GM18951 (cell line): ENCODE measurements around the gene MAP3K19.
"Not testable (repeated sequence)": the region's sequence is repeated elsewhere in the genome, so short reads cannot be mapped to it uniquely, and the experiment has no call there.

Experiments
- POLR2A ChIP-seq: IDR thresholded peaks from 4 replicates; pipeline ENCODE4 v1.6.1; 2011; ENCODE audit warnings: mild to moderate bottlenecking; ENCODE audit not compliant: insufficient read length, insufficient read depth; ENCODE audit errors: extremely low read depth
- in situ Hi-C: fragments of 300-500 bp; cut with MboI; formaldehyde crosslinking; loops from one replicate; pipeline ENCODE4 v1.12.0; 2022; ENCODE audit warnings: low sequenced_read_pairs, mixed read lengths, inconsistent platforms; ENCODE audit not compliant: unreplicated experiment

The MAP3K19 gene

DNA sequence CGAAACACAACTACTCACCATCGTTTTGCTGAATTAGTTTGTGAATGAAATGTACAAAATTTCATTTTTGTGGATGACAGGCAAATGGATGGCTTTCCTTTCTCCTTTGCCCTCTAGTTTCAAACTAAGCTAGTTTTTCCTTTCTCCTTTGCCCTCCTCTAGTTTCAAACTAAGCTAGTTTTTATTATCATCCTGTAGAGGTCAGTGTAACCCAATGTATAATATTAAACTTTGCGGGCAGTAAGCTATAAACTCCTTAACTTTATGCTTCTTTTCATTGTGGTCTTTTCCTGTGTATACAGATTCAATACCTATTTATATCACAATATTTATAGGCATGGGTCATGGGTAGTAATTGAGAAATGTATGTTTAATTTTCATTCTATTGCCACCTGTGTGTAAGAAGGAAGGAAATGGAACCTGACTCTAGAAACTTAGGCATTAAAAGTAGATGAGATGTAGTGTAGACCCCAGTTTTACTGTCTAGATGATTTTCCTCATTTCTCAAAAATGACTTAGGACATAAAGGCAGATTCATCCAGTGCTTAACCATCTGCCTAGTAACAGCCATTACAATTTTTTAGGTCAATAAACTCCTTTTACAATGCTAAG, 58.1 kb downstream of the MAP3K19 start:
- in situ Hi-C loops = loop anchor here (25.0 kb wide), 1 partner anchor 1398 kb away; no protein-coding TSS in a partner anchor
- no peak for TF ChIP-seq POLR2A

GRCh38 chr2:134985061-134985460, 62.2 kb downstream of the MAP3K19 start:
- in situ Hi-C loops = loop anchor here (25.0 kb wide), 1 partner anchor 1402 kb away; no protein-coding TSS in a partner anchor
- TF ChIP-seq POLR2A = no peak

- in situ Hi-C loops = loop anchor here (25.0 kb wide), 1 partner anchor 1405 kb away; no protein-coding TSS in a partner anchor
Observed at GRCh38 chr2:134982603-134983002, 64.6 kb downstream of the MAP3K19 start.

DNA sequence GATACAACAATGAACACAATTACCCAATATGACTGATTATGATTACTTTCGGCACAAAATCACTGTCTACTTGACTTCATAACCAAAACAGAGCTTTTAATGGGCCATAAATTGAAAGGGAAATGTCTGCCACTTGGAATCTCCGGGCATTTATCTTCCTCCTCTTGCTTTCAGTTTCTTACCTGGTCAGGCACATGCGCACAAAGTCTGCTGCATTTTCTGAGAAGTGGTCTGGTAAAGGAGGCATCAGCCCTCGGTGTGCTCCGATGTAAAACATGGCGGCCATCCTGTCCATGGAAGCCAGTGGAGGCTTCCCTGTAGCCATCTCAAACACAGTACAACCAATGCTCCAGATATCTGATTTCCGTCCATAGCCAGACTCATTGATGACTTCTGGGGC, 66.6 kb downstream of the MAP3K19 start:
- in situ Hi-C loops = loop anchor here (25.0 kb wide), 1 partner anchor 1407 kb away; no protein-coding TSS in a partner anchor
- TF ChIP-seq POLR2A = no peak

More at GRCh38 chr2:134982603-134983002, 64.6 kb downstream of the MAP3K19 start:
- TF ChIP-seq POLR2A = no peak

- TF ChIP-seq POLR2A = no peak
- in situ Hi-C loops = loop anchor here (25.0 kb wide), 1 partner anchor 1408 kb away; no protein-coding TSS in a partner anchor
Observed at GRCh38 chr2:134979221-134979620, 68.0 kb downstream of the MAP3K19 start.

GRCh38 chr2:134977104-134977503, 70.1 kb downstream of the MAP3K19 start:
- in situ Hi-C loops = loop anchor here (25.0 kb wide), 1 partner anchor 1410 kb away; no protein-coding TSS in a partner anchor

- in situ Hi-C loops = loop anchor here (25.0 kb wide), 1 partner anchor 1411 kb away; no protein-coding TSS in a partner anchor
- TF ChIP-seq POLR2A = no peak
Observed at GRCh38 chr2:134976074-134976702, 71.1 kb downstream of the MAP3K19 start.

DNA sequence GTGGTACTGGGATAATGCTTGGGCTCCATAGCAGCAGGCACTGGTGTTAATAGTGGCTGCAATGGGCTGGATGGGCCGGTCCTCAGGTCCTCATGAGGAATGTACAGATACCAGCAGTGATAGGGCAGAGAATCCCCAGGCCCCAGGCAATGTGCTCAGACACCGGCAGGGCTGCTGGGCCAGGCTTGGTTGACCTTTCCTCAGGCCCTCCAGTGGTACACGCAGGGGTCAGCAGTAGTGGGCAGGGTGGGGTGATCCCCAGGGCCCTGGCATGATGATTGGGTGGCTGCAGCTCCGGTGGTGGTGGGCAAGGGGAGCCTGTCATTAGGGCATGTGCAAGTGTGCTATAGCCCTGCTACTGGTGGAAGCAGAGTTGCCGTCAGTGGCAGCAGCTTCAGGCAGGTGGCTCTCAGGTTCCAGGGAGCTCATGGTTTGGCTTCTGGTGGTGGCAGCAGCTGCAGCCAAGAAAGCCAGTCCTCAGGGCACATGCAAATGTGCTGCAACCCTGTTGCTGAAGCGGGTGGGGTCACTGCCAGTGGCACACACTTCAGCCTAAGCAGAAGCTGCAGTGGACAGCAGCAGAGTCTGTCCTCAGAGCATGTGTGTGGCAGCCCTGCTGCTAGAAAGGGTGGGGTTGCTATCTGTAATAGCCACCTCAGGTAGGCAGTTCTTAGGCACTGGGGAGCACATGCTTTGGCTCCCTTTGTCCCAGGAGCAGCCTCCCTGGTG, 71.8 kb downstream of the MAP3K19 start:
- no peak for TF ChIP-seq POLR2A
- in situ Hi-C loops = loop anchor here (25.0 kb wide), 1 partner anchor 1412 kb away; no protein-coding TSS in a partner anchor

DNA sequence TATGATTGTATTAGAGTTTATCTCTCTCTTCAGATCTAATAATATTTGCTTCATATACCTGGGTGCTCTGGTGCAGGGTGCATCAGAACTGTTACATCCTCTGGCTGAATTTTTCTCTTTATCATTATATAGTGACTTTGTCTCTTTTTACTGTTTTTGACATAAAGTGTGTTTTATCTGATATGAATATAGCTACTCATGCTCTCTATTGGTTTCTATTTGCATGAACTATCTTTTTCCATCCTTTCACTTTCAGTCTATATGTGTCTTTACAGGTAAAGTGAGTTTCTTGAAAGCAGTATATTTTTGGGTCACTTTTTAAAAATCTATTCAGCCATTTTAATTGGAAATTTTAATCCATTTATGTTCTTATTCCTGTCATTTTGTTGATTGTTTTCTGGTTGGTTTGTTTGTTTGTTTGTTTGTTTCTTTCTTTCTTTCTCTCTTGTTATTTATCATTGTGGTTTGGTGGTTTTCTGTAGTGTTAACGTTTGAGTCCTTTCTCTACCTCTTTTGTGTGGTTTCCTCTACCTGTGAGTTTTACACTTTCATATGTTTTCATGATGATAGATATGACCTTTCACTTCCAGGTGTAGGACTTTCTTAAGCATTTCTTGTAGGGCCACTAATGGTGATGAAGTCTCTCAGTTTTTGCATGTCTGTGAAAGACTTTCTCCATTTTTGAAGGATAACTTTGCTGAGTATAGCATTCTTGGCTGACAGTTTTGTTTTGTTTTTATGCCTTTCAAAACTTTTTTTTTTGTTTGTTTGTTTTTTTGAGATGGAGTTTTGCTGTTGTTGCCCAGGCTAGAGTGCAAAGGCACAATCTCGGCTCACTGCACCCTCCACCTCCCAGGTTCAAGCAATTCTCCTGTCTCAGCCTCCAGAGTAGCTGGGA, 73.8 kb downstream of the MAP3K19 start:
- TF ChIP-seq POLR2A = no peak
- in situ Hi-C loops = no loop called here

- in situ Hi-C loops = not testable (repeated sequence)
Observed at GRCh38 chr2:134967166-134967565, 80.1 kb downstream of the MAP3K19 start.

DNA sequence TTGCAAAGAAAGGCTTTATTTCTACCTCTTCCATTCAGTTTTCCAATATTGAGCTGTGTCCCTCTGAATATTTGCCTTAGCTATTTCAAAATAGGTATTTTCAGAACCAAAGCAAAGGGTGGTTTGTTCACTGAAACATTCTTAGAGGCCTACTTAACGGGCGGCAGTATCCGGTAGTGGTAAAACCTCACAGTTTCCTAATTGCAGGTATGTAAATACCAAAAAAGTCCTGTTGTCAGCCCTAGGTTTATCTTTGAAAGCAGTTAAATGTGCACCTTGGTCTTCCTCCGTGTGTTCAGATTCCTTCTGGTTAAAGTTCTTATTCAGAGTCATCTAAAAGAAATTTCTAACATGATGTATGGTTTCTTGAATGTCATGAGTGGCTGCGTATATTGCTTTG, 89.8 kb downstream of the MAP3K19 start:
- in situ Hi-C loops = no loop called here
- TF ChIP-seq POLR2A = no peak

- in situ Hi-C loops = no loop called here
- TF ChIP-seq POLR2A = no peak
Observed at GRCh38 chr2:134955744-134956143, 91.5 kb downstream of the MAP3K19 start.

- in situ Hi-C loops = no loop called here
- TF ChIP-seq POLR2A = no peak
Observed at GRCh38 chr2:134954065-134954464, 93.2 kb downstream of the MAP3K19 start.
